Testis (tissue), 3 donors: ENCODE data around the gene MOK. TPM values are rescaled to one million over a fixed set of nuclear protein-coding genes. Genes with fewer than 3 reads are reported as not detected.
A peak's percentile ranks its signal among the peaks of the same experiment; 100 is the strongest.

Source experiments
- DNase-seq: peaks from one replicate; pipeline ENCODE4 v3.0.0-alpha.2; 2019
- H3K27ac ChIP-seq, 2 donors: fragments of 200-600 bp; sonication (generic); one replicate each; pipeline ENCODE4 v1.5.1; 2019
- H3K27me3 ChIP-seq: fragments of 200-600 bp; sonication (generic); one replicate; pipeline ENCODE4 v1.5.1; 2019
- H3K36me3 ChIP-seq: fragments of 200-600 bp; sonication (generic); one replicate; pipeline ENCODE4 v1.5.1; 2017; ENCODE audit warnings: low read depth; ENCODE audit errors: missing control alignments
- H3K4me1 ChIP-seq: fragments of 200-600 bp; sonication (generic); one replicate; pipeline ENCODE4 v1.5.1; 2019
- H3K4me3 ChIP-seq, 2 donors: fragments of 200-600 bp; sonication (generic); one replicate each; pipeline ENCODE4 v1.5.1; 2017 to 2019
- H3K9me3 ChIP-seq: fragments of 200-600 bp; sonication (generic); one replicate; pipeline ENCODE4 v1.5.1; 2017
- CTCF ChIP-seq, 3 experiments: fragments of 450-650 bp in 2 of 3; fragments of 200-600 bp in 1 of 3; sonication (generic) in 1 of 3; IDR thresholded peaks; one replicate each; pipeline ENCODE4 v1.5.1; 2016 to 2019; ENCODE audit warnings: antibody characterized with exemption in 3 of 3, mild to moderate bottlenecking in 2 of 3, moderate library complexity in 1 of 3
- POLR2A ChIP-seq: fragments of 450-650 bp; IDR thresholded peaks from one replicate; pipeline ENCODE4 v1.6.1; 2017; ENCODE audit warnings: antibody characterized with exemption, mild to moderate bottlenecking, moderate library complexity
- WGBS, 2 donors: methylation state at CpG; one replicate each; pipeline ENCODE4 v1.1.5; 2018; 5-methylcytosine and 5-hydroxymethylcytosine counted together
- intact Hi-C: fragments of 100-400 bp; cut with DNase I; formaldehyde crosslinking; loops from one replicate; pipeline ENCODE4 v1.15.1; 2023; ENCODE audit warnings: low total_unique reads
- polyA plus RNA-seq: library from polyadenylated mRNA; stranded (reverse); fragments of 350-450 nt; fragmentation: Illumina TruSeq; extraction: RNeasy Lipid Tissue Mini Kit (QIAGEN cat#74804); gene quantifications from one replicate; pipeline ENCODE4 v1.2.3, GENCODE V29; 2014; ENCODE audit warnings: low read depth, low replicate concordance; ENCODE audit not compliant: insufficient read depth
- total RNA-seq, 2 donors: library from RNA; depleted of rRNA; stranded (reverse); fragments of >200 nt; gene quantifications; one replicate each; pipeline ENCODE4 v1.2.3, GENCODE V29; 2016

MOK gene
- total and polyA plus RNA-seq, 3 donors from 2014 or later: 157 to 188 (median 171) TPM

GRCh38 chr14:102316743-102317563 lies 12.0 kb upstream of the MOK start:
- Histone ChIP-seq H3K4me1 (peaks cover 40% of the 10 kb centered on the region), H3K4me3 (peak overlapping the region; percentile 57 to 61), H3K9me3 (no peaks in the 10 kb centered on the region), H3K36me3 (no peaks in the 10 kb centered on the region), H3K27ac (peak overlapping the region; percentile 73 to 98), H3K27me3 (no peaks in the 10 kb centered on the region)
- DNase-seq: peak; percentile 96
- TF ChIP-seq POLR2A: no peak
- TF ChIP-seq CTCF (IDR thresholded peaks at IDR 0.05): peak; percentile 75 to 95 (median 87)
- 1% methylated on average over 49 to 54 of the region's 54 CpGs for WGBS, 2 donors
- intact Hi-C loops: no loop called here

GRCh38 chr14:102316338-102316742 lies 11.4 kb upstream of the MOK start:
- peak overlapping the region; percentile 73 to 98 for H3K27ac ChIP-seq
- no peaks in the 10 kb centered on the region for H3K9me3 ChIP-seq
- no peaks in the 10 kb centered on the region for H3K27me3 ChIP-seq
- H3K36me3 ChIP-seq: no peaks in the 10 kb centered on the region
- DNase-seq: peak; percentile 67
- intact Hi-C loops: no loop called here
- TF ChIP-seq POLR2A (no peak), CTCF (IDR thresholded peaks at IDR 0.05) (peak in 1 of 3 experiments; percentile 13)
- peaks cover 34% of the 10 kb centered on the region for H3K4me1 ChIP-seq
- H3K4me3 ChIP-seq: peak overlapping the region; percentile 57 to 61
- 0 to 2% methylated on average over 10 of the region's 10 CpGs for WGBS, 2 donors

GRCh38 chr14:102315121-102315520 lies 10.2 kb upstream of the MOK start:
- TF ChIP-seq POLR2A (no peak), CTCF (IDR thresholded peaks at IDR 0.05) (no peak)

GRCh38 chr14:102314242-102315011 lies 9.5 kb upstream of the MOK start:
- intact Hi-C loops: loop anchor here (5.0 kb wide), 1 partner anchor 77 kb away; no protein-coding TSS in a partner anchor
- peak; percentile 95 for DNase-seq
- no peaks in the 10 kb centered on the region for H3K27me3 ChIP-seq
- H3K36me3 ChIP-seq: no peaks in the 10 kb centered on the region
- 6 to 7% methylated on average over 49 to 52 of the region's 52 CpGs for WGBS, 2 donors
- H3K9me3 ChIP-seq: no peaks in the 10 kb centered on the region
- TF ChIP-seq CTCF (IDR thresholded peaks at IDR 0.05) (peak; percentile 89 to 95 (median 90)), POLR2A (no peak)
- peak overlapping the region; percentile 49 to 66 for H3K27ac ChIP-seq
- peak overlapping the region; percentile 49 to 61 for H3K4me3 ChIP-seq
- peaks cover 21% of the 10 kb centered on the region for H3K4me1 ChIP-seq

More at GRCh38 chr14:102315121-102315520, 10.2 kb upstream of the MOK start:
- WGBS, 2 donors: 71 to 72% methylated on average over 6 of the region's 6 CpGs
- Histone ChIP-seq H3K9me3 (no peaks in the 10 kb centered on the region), H3K27ac (no peak overlapping the region), H3K4me3 (no peak overlapping the region), H3K4me1 (peaks cover 22% of the 10 kb centered on the region), H3K36me3 (no peaks in the 10 kb centered on the region), H3K27me3 (no peaks in the 10 kb centered on the region)
- intact Hi-C loops: no loop called here
- DNase-seq: no peak
